ENCODE measurements around the gene REC8. TPM values are rescaled to one million over a fixed set of nuclear protein-coding genes. Genes with fewer than 3 reads are reported as not detected.

The REC8 gene
- total RNA-seq, 1 donor from 2014 or later = 34.6 TPM

DNA sequence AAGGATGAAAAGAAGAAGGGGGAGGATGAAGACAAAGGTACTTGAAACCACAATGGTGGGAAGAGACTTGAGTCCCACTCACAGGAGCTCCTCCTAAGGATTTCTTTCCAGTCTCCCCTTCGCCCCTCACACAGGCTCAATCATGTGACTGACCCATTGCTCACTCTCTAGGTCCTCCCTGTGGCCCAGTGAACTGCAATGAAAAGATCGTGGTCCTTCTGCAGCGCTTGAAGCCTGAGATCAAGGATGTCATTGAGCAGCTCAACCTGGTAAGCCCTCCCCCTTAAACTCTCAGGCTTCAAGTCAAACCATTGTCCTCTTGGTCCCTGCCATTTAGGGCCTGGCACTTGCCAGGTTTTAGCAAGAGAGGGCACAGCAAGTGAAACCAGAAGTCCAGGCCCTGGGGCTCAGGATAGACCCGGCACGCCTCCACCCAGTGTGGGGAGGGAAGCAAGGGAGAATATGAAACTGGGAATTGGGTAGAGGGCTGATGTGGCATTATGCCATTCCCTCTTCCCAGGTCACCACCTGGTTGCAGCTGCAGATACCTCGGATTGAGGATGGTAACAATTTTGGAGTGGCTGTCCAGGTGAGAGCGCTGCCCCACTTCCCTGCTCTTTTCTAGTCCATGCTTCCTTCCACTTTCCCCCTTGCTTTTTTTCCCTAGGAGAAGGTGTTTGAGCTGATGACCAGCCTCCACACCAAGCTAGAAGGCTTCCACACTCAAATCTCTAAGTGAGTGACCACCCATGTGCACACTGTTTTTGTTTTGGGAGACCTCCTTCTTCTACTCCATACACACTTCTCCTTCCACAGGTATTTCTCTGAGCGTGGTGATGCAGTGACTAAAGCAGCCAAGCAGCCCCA is 34.1 kb upstream of the REC8 start:
- no peak overlapping the region for H3K9ac ChIP-seq
- no peaks in the 10 kb centered on the region for H3K9me3 ChIP-seq (ENCODE audit: low read depth)
- H3K4me1 ChIP-seq = peaks cover 13% of the 10 kb centered on the region
- Mint-ChIP-seq H3K36me3 (peaks cover 27% of the 10 kb centered on the region), H3K27ac (no peak overlapping the region), H3K4me1 (peaks cover 34% of the 10 kb centered on the region), H3K4me3 (peak overlapping the region; percentile 99), H3K9me3 (no peaks in the 10 kb centered on the region), H3K27me3 (ENCODE audit: insufficient read depth, low read depth) (peaks cover 8% of the 10 kb centered on the region)
- no peak overlapping the region for H3K4me3 ChIP-seq
- peaks cover 69% of the 10 kb centered on the region for H3F3A ChIP-seq (ENCODE audit: low read depth)
- no peaks in the 10 kb centered on the region for H3K36me3 ChIP-seq
- H3K4me2 ChIP-seq = no peak overlapping the region
- peaks cover 20% of the 10 kb centered on the region for H3K79me2 ChIP-seq (ENCODE audit: low read depth)
- H2AFZ ChIP-seq (replicated peaks) = no peak overlapping the region
- TF ChIP-seq EZH2 (IDR thresholded peaks at IDR 0.05) (no peak), EZH2phosphoT487 (IDR thresholded peaks at IDR 0.05) (no peak)
- TF ChIP-seq, protein P1, sequence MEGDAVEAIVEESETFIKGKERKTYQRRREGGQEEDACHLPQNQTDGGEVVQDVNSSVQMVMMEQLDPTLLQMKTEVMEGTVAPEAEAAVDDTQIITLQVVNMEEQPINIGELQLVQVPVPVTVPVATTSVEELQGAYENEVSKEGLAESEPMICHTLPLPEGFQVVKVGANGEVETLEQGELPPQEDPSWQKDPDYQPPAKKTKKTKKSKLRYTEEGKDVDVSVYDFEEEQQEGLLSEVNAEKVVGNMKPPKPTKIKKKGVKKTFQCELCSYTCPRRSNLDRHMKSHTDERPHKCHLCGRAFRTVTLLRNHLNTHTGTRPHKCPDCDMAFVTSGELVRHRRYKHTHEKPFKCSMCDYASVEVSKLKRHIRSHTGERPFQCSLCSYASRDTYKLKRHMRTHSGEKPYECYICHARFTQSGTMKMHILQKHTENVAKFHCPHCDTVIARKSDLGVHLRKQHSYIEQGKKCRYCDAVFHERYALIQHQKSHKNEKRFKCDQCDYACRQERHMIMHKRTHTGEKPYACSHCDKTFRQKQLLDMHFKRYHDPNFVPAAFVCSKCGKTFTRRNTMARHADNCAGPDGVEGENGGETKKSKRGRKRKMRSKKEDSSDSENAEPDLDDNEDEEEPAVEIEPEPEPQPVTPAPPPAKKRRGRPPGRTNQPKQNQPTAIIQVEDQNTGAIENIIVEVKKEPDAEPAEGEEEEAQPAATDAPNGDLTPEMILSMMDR (IDR thresholded peaks at IDR 0.05) = no peak
- no peak overlapping the region for H3K27ac ChIP-seq
- DNase-seq (ENCODE audit: low spot score) = no peak
- peaks cover 23% of the 10 kb centered on the region for H4K20me1 ChIP-seq (ENCODE audit: low read depth)
- H3K27me3 ChIP-seq = peaks cover 9% of the 10 kb centered on the region

DNA sequence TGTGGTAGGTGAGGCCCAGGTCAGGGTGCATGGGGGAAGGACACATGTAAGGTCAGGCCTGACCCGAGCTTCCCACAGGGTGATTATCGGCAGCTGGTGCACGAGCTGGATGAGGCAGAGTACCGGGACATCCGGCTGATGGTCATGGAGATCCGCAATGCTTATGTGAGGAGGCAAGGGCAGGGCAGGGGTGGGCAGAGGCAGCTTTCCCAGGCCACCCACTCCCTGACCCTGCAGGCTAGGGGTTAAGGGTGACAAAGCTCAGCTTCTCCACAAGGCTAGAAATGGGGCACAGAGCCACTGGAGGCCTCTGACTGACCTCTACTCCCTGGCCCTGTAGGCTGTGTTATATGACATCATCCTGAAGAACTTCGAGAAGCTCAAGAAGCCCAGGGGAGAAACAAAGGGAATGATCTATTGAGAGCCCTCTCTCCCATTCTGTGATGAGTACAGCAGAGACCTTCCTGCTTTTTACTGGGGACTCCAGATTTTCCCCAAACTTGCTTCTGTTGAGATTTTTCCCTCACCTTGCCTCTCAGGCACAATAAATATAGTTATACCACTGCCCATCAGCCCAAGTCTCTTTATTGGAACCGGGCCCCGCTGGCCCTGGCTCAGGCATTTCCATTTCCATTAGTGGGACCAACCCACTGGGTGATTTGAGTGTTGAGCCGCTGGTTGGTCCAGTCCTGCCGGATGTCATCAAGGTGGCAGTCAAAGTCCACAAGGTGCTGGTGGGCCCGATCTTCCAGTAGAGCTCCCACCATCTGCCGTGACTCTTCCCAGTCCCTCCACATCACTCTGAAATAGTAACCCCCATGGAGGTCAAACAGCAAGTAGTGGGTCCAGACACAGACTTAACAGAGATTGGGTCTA is 33.2 kb upstream of the REC8 start:
- Histone ChIP-seq H3K36me3 (no peaks in the 10 kb centered on the region), H3K9ac (no peak overlapping the region), H3K79me2 (ENCODE audit: low read depth) (peaks cover 20% of the 10 kb centered on the region), H3K27ac (no peak overlapping the region), H3K4me1 (peaks cover 13% of the 10 kb centered on the region), H3F3A (ENCODE audit: low read depth) (peaks cover 71% of the 10 kb centered on the region), H4K20me1 (ENCODE audit: low read depth) (peaks cover 23% of the 10 kb centered on the region), H3K4me2 (no peak overlapping the region), H3K4me3 (no peak overlapping the region), H3K9me3 (ENCODE audit: low read depth) (no peaks in the 10 kb centered on the region), H2AFZ (replicated peaks) (no peak overlapping the region), H3K27me3 (peaks cover 9% of the 10 kb centered on the region)
- peaks cover 27% of the 10 kb centered on the region for H3K36me3 Mint-ChIP-seq
- DNase-seq (ENCODE audit: low spot score) = no peak
- peak overlapping the region; percentile 99 for H3K4me3 Mint-ChIP-seq
- H3K4me1 Mint-ChIP-seq = peaks cover 35% of the 10 kb centered on the region
- H3K27me3 Mint-ChIP-seq (ENCODE audit: insufficient read depth, low read depth) = peaks cover 8% of the 10 kb centered on the region
- H3K9me3 Mint-ChIP-seq = no peaks in the 10 kb centered on the region
- no peak for TF ChIP-seq EZH2 (IDR thresholded peaks at IDR 0.05)
- TF ChIP-seq EZH2phosphoT487 (IDR thresholded peaks at IDR 0.05) = no peak
- TF ChIP-seq, protein P1 (IDR thresholded peaks at IDR 0.05) = no peak
- H3K27ac Mint-ChIP-seq = no peak overlapping the region

DNA sequence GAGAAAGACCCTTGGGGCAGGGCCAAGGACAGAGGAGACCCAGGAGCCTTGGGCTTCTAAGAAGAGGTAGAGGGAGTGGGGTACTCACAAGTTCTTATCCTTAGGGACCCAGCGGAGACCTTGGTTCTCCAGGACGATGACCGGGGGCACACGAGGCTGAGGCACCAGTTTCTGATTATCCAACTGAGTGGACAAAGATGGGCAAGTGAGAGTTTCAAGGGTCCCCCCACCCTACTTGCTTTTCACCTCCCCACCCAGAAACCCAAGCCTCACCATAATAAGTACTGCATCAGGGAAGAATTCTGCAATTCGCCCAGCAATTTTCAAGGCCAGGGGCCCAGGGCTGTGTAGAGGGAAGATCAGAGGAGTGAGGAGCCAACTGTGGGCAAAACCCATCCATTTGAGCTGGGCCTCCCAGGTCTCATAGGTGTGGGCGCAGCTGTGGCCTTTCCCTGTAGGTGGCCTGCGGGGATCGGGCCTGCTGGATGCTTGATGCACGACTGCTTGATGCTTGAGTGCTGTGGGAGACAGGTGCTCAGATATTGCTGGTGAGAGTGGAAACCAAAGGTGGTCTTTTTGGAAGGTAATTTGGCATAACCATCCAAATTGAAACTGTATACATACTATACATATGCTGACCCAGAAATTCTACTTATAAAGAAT is 32.5 kb upstream of the REC8 start:
- no peak overlapping the region for H3K27ac Mint-ChIP-seq
- Histone ChIP-seq H3K4me3 (peak overlapping the region; percentile 96), H3F3A (ENCODE audit: low read depth) (peaks cover 69% of the 10 kb centered on the region), H3K36me3 (no peaks in the 10 kb centered on the region), H3K27ac (no peak overlapping the region), H3K4me2 (peak overlapping the region; percentile 90), H3K9ac (no peak overlapping the region), H4K20me1 (ENCODE audit: low read depth) (peaks cover 23% of the 10 kb centered on the region), H3K27me3 (peaks cover 9% of the 10 kb centered on the region), H3K4me1 (peaks cover 13% of the 10 kb centered on the region), H3K79me2 (ENCODE audit: low read depth) (peaks cover 20% of the 10 kb centered on the region), H3K9me3 (ENCODE audit: low read depth) (no peaks in the 10 kb centered on the region), H2AFZ (replicated peaks) (no peak overlapping the region)
- H3K9me3 Mint-ChIP-seq = no peaks in the 10 kb centered on the region
- H3K27me3 Mint-ChIP-seq (ENCODE audit: insufficient read depth, low read depth) = peaks cover 8% of the 10 kb centered on the region
- H3K4me3 Mint-ChIP-seq = peak overlapping the region; percentile 99
- peaks cover 35% of the 10 kb centered on the region for H3K4me1 Mint-ChIP-seq
- no peak for DNase-seq (ENCODE audit: low spot score)
- peaks cover 29% of the 10 kb centered on the region for H3K36me3 Mint-ChIP-seq
- TF ChIP-seq, protein P1 (IDR thresholded peaks at IDR 0.05) = no peak
- no peak for TF ChIP-seq EZH2 (IDR thresholded peaks at IDR 0.05)
- no peak for TF ChIP-seq EZH2phosphoT487 (IDR thresholded peaks at IDR 0.05)

All from neural progenitor cell (in vitro differentiated cells).